Stimulated activated CD4-positive, alpha-beta T cell treated with anti-CD3 and anti-CD28 coated beads, Interleukin-12 subunit alpha, Interleukin-12 subunit beta, amount 100 ng/mL, for 48 hours (primary cell): ENCODE results near the gene GRM8.

Experiments used
- DNase-seq, 3 donors: peaks; one replicate each; pipeline ENCODE4 v3.0.0-alpha.2; 2020; ENCODE audit warnings: low read depth in 2 of 3, low spot score in 1 of 3

The GRM8 gene

GRCh38 chr7:127252778-127253280 lies at the start of gene GRM8:
TSS of gene GRM8 (minus strand) at chr7:127252941.
- DNase-seq: no peak

- DNase-seq: no peak
Measured at GRCh38 chr7:127290801-127291361, 38.1 kb upstream of the GRM8 start.

- DNase-seq: no peak
Measured at GRCh38 chr7:127290116-127290655, 37.4 kb upstream of the GRM8 start.

GRCh38 chr7:127287133-127287532 lies 34.4 kb upstream of the GRM8 start:
- no peak for DNase-seq

GRCh38 chr7:127270093-127270492 lies 17.4 kb upstream of the GRM8 start:
- no peak for DNase-seq

GRCh38 chr7:127266047-127266446 lies 13.3 kb upstream of the GRM8 start:
- DNase-seq: no peak

- DNase-seq: no peak
Measured at GRCh38 chr7:127264219-127264618, 11.5 kb upstream of the GRM8 start.

GRCh38 chr7:127258111-127258510 lies 5.4 kb upstream of the GRM8 start:
- DNase-seq: no peak

- no peak for DNase-seq
Measured at GRCh38 chr7:127257086-127257485, 4.3 kb upstream of the GRM8 start.

GRCh38 chr7:127256041-127256725 lies 3.4 kb upstream of the GRM8 start:
- no peak for DNase-seq

- DNase-seq: no peak
Measured at GRCh38 chr7:127254163-127254684, 1.5 kb upstream of the GRM8 start.

- DNase-seq: peak in 2 of 3 donors; percentile 48 to 55
Measured at GRCh38 chr7:127253281-127254162, 781 bp upstream of the GRM8 start.

- DNase-seq: no peak
Measured at GRCh38 chr7:127252377-127252713, 396 bp downstream of the GRM8 start.

- no peak for DNase-seq
Measured at GRCh38 chr7:127251465-127252376, 1.0 kb downstream of the GRM8 start.

GRCh38 chr7:127251036-127251464 lies 1.7 kb downstream of the GRM8 start:
- no peak for DNase-seq

GRCh38 chr7:127250312-127251035 lies 2.3 kb downstream of the GRM8 start:
- DNase-seq: no peak

- DNase-seq: no peak
Measured at GRCh38 chr7:127245607-127246006, 7.1 kb downstream of the GRM8 start.

- no peak for DNase-seq
Measured at GRCh38 chr7:127245002-127245401, 7.7 kb downstream of the GRM8 start.

- DNase-seq: no peak
Measured at GRCh38 chr7:127239814-127240213, 12.9 kb downstream of the GRM8 start.

- no peak for DNase-seq
Measured at GRCh38 chr7:127233630-127234029, 19.1 kb downstream of the GRM8 start.
